CD14-positive monocyte (primary cell): Measurements from ENCODE around the gene DENND1A. TPM values are rescaled to one million over a fixed set of nuclear protein-coding genes. Genes with fewer than 3 reads are reported as not detected.

Experiments
- DNase-seq, 3 donors: peaks; one replicate each; pipeline ENCODE4 v3.0.0-alpha.2; 2011 to 2022
- H2AFZ ChIP-seq: 2 replicates; pipeline ENCODE4 v1.6.0; 2012; ENCODE audit warnings: mild to moderate bottlenecking, low read depth, low read length, inconsistent platforms; ENCODE audit not compliant: insufficient read depth, poor library complexity, severe bottlenecking
- H3K27ac ChIP-seq, 2 donors: 1 replicate in 1 of 2; 2 replicates in 1 of 2; pipeline ENCODE4 v1.5.1; 2012 to 2013; ENCODE audit warnings: low read length in 2 of 2, control low read depth in 1 of 2, inconsistent platforms in 1 of 2, low read depth in 1 of 2, mild to moderate bottlenecking in 1 of 2
- H3K27me3 ChIP-seq, 2 donors: one replicate each; pipeline versions ENCODE4 v1.6.0 to v1.6.1; 2011 to 2013; ENCODE audit warnings: low read length in 2 of 2; ENCODE audit not compliant: control insufficient read depth in 2 of 2, insufficient read depth in 2 of 2
- H3K36me3 ChIP-seq, 2 donors: replicated peaks in 1 of 2; 1 replicate in 1 of 2; 2 replicates in 1 of 2; pipeline versions ENCODE4 v1.5.1 to v1.6.1; 2012 to 2013; ENCODE audit warnings: low read length in 2 of 2, control low read depth in 1 of 2, inconsistent platforms in 1 of 2, mild to moderate bottlenecking in 1 of 2; ENCODE audit not compliant: insufficient read depth in 2 of 2, control insufficient read depth in 1 of 2
- H3K4me1 ChIP-seq, 2 donors: 1 replicate in 1 of 2; 2 replicates in 1 of 2; pipeline versions ENCODE4 v1.5.1 to v1.6.1; 2012 to 2013; ENCODE audit warnings: low read length in 2 of 2, control low read depth in 1 of 2, inconsistent platforms in 1 of 2, mild to moderate bottlenecking in 1 of 2, moderate library complexity in 1 of 2; ENCODE audit not compliant: insufficient read depth in 2 of 2, control insufficient read depth in 1 of 2
- H3K4me2 ChIP-seq: replicated peaks from 2 replicates; pipeline ENCODE3; 2012; ENCODE audit warnings: low read length, moderate library complexity, mild to moderate bottlenecking; ENCODE audit not compliant: poor library complexity, severe bottlenecking; ENCODE audit errors: extremely low read depth
- H3K4me3 ChIP-seq, 3 experiments: fragments of 200-600 bp in 1 of 3; sonication (generic) in 1 of 3; replicated peaks in 1 of 3; 1 replicate in 2 of 3; 2 replicates in 1 of 3; pipeline ENCODE4 v1.5.1; 2011 to 2013; ENCODE audit warnings: low read length in 3 of 3, mild to moderate bottlenecking in 3 of 3, control low read depth in 2 of 3, low read depth in 2 of 3, inconsistent platforms in 1 of 3, moderate library complexity in 1 of 3
- H3K79me2 ChIP-seq: 2 replicates; pipeline ENCODE4 v1.6.0; 2012; ENCODE audit warnings: mild to moderate bottlenecking, control low read depth, inconsistent platforms, low read length, moderate library complexity; ENCODE audit not compliant: insufficient read depth
- H3K9ac ChIP-seq: 2 replicates; pipeline ENCODE4 v1.6.0; 2017; ENCODE audit warnings: low read length, mild to moderate bottlenecking; ENCODE audit not compliant: insufficient read depth, poor library complexity, severe bottlenecking
- H3K9me3 ChIP-seq, 2 donors: replicated peaks in 1 of 2; 1 replicate in 1 of 2; 2 replicates in 1 of 2; pipeline versions ENCODE4 v1.5.1 to v1.6.1; 2012 to 2013; ENCODE audit warnings: low read length in 2 of 2, control low read depth in 1 of 2; ENCODE audit not compliant: control insufficient read depth in 1 of 2, insufficient read depth in 1 of 2
- H4K20me1 ChIP-seq: 2 replicates; pipeline ENCODE4 v1.6.0; 2012; ENCODE audit warnings: mild to moderate bottlenecking, low read length, control low read depth, moderate library complexity; ENCODE audit not compliant: insufficient read depth
- H3K27ac Mint-ChIP-seq, 7 donors: one replicate each; pipeline ENCODE4 v1.8.0; 2020; ENCODE audit warnings: mild to moderate bottlenecking in 7 of 7, mixed read lengths in 7 of 7, moderate library complexity in 6 of 7, inconsistent platforms in 2 of 7
- H3K27me3 Mint-ChIP-seq, 3 donors: one replicate each; pipeline ENCODE4 v1.8.0; 2021 to 2022; ENCODE audit warnings: low read depth in 3 of 3, mild to moderate bottlenecking in 3 of 3, mixed read lengths in 3 of 3, moderate library complexity in 3 of 3, inconsistent platforms in 1 of 3
- H3K36me3 Mint-ChIP-seq, 2 donors: one replicate each; pipeline ENCODE4 v1.8.0; 2020; ENCODE audit warnings: mixed read lengths in 2 of 2, inconsistent platforms in 1 of 2, mild to moderate bottlenecking in 1 of 2
- H3K4me1 Mint-ChIP-seq: one replicate; pipeline ENCODE4 v1.8.0; 2020; ENCODE audit warnings: mild to moderate bottlenecking, mixed read lengths
- H3K4me3 Mint-ChIP-seq, 2 donors: one replicate each; pipeline ENCODE4 v1.8.0; 2020; ENCODE audit warnings: mild to moderate bottlenecking in 2 of 2, mixed read lengths in 2 of 2, moderate library complexity in 1 of 2
- H3K9me3 Mint-ChIP-seq, 7 donors: one replicate each; pipeline ENCODE4 v1.8.0; 2020 to 2022; ENCODE audit warnings: mixed read lengths in 7 of 7, mild to moderate bottlenecking in 6 of 7, moderate library complexity in 6 of 7, inconsistent platforms in 2 of 7
- WGBS: methylation state at CpG from one replicate; pipeline ENCODE4 v1.1.5; 2013; ENCODE audit warnings: missing lambda C conversion rate; ENCODE audit not compliant: insufficient coverage; 5-methylcytosine and 5-hydroxymethylcytosine counted together
- intact Hi-C, 2 donors: fragments of 100-400 bp; cut with micrococcal nuclease; formaldehyde crosslinking; loops; one replicate each; pipeline versions ENCODE4 v1.15.0 to v1.15.1; 2023
- polyA plus RNA-seq, 3 donors: library from polyadenylated mRNA; depleted of rRNA in 1 of 3; unstranded in 2 of 3; stranded (reverse) in 1 of 3; fragments of 300-500 nt in 2 of 3; fragments of >200 nt in 1 of 3; fragmentation: Illumina TruSeq in 2 of 3; gene quantifications; 1 replicate in 2 of 3; 2 replicates in 1 of 3; pipeline ENCODE4 v1.2.3, GENCODE V29; 2012 to 2021
- TF ChIP-seq, protein P1 (sequence below): fragments of 200-600 bp; IDR thresholded peaks from one replicate; pipeline ENCODE4 v1.8.0; 2022; ENCODE audit warnings: antibody characterized with exemption, mild to moderate bottlenecking

DENND1A gene
- polyA plus RNA-seq, 3 donors: 24.8 to 73.0 (median 29.4) TPM

DNA sequence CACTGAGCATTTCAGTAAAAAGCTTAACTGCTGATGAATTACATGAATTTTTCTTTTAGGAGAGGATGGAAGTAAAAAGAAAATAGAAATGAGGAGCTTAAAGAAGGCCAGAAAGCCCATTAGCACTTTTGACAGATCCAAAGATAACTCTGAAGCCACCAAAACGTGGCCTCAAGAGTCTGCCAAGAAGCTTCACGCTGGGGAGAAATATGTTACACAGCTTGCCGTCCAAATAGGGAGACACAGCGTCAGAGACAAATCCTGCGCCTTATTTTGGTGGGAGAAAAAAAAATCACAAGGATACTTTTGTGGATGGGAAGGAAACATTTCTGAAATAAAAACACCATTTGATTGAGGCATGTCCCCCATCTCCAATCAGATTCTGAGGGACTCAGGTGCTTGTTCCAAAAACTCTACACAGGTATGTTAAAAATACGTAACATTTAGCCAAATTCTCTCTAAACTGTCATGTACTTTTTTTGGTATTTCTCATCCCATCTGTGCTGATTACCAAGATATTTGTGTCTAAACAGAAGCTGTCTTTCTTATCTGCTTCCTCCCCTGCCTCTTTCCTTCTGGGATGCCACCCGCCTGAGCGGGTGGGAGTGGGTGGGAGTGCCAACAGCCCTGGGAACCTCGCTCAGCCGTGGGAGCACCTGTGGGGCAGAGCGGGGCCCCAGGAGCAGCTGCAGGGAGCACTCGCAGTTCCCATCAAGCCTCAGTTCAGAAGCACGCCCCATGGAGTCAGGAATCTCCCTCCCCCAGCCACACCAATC lies 275.5 kb downstream of the DENND1A start:
- no peaks in the 10 kb centered on the region for H3K27me3 ChIP-seq
- H3K27ac ChIP-seq: no peak overlapping the region
- WGBS: 100% methylated on average over 1 of the region's 13 CpGs
- TF ChIP-seq, protein P1, sequence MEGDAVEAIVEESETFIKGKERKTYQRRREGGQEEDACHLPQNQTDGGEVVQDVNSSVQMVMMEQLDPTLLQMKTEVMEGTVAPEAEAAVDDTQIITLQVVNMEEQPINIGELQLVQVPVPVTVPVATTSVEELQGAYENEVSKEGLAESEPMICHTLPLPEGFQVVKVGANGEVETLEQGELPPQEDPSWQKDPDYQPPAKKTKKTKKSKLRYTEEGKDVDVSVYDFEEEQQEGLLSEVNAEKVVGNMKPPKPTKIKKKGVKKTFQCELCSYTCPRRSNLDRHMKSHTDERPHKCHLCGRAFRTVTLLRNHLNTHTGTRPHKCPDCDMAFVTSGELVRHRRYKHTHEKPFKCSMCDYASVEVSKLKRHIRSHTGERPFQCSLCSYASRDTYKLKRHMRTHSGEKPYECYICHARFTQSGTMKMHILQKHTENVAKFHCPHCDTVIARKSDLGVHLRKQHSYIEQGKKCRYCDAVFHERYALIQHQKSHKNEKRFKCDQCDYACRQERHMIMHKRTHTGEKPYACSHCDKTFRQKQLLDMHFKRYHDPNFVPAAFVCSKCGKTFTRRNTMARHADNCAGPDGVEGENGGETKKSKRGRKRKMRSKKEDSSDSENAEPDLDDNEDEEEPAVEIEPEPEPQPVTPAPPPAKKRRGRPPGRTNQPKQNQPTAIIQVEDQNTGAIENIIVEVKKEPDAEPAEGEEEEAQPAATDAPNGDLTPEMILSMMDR: no peak
- H3K79me2 ChIP-seq: no peaks in the 10 kb centered on the region
- no peak overlapping the region for H2AFZ ChIP-seq
- peaks cover 32 to 93% of the 10 kb centered on the region in 2 donors for H3K36me3 ChIP-seq
- H3K4me1 ChIP-seq: no peaks in the 10 kb centered on the region
- intact Hi-C loops: no loop called here
- no peak overlapping the region for H3K9ac ChIP-seq
- H3K4me2 ChIP-seq: no peak overlapping the region
- Mint-ChIP-seq H3K27me3 (no peaks in the 10 kb centered on the region), H3K36me3 (peaks cover 67 to 79% of the 10 kb centered on the region in 2 donors), H3K4me3 (no peak overlapping the region), H3K9me3 (no peaks in the 10 kb centered on the region), H3K27ac (peak overlapping the region in 3 of 7 donors; percentile 15 to 48 (median 28)), H3K4me1 (peaks cover 5% of the 10 kb centered on the region)
- H4K20me1 ChIP-seq: peaks cover 67% of the 10 kb centered on the region
- no peak for DNase-seq
- H3K4me3 ChIP-seq: no peak overlapping the region
- no peaks in the 10 kb centered on the region for H3K9me3 ChIP-seq

DNA sequence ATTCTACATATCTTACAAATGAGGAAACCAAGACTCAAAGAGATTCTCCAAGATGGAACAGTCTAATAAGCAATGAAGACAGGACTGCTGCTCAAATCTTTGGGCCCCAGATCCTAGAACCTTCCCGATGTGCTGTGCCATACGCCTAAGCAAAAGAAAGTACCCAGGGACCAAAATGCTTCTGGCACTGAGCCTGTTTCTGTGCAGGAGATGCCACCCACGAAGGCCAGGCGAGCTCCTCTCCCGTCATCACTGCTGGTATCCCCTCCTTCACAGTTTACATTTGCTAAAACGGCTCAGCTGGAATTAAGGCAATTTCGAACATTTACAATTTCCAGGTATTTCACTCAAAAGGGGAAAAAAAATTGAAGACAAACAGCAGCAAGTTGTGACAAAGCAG lies 277.5 kb downstream of the DENND1A start:
- TF ChIP-seq, protein P1: no peak
- Mint-ChIP-seq H3K27me3 (peaks cover 0 to 2% (median 0%) of the 10 kb centered on the region in 3 donors), H3K36me3 (peaks cover 73 to 85% of the 10 kb centered on the region in 2 donors), H3K27ac (peak overlapping the region in 2 of 7 donors; percentile 26 to 45), H3K4me3 (no peak overlapping the region), H3K9me3 (no peaks in the 10 kb centered on the region), H3K4me1 (no peaks in the 10 kb centered on the region)
- intact Hi-C loops: no loop called here
- no peak for DNase-seq
- Histone ChIP-seq H3K27ac (no peak overlapping the region), H3K9me3 (no peaks in the 10 kb centered on the region), H3K9ac (no peak overlapping the region), H3K79me2 (no peaks in the 10 kb centered on the region), H3K4me3 (no peak overlapping the region), H3K4me2 (no peak overlapping the region), H3K4me1 (no peaks in the 10 kb centered on the region), H3K27me3 (no peaks in the 10 kb centered on the region), H3K36me3 (peaks cover 28 to 95% of the 10 kb centered on the region in 2 donors), H4K20me1 (peaks cover 70% of the 10 kb centered on the region), H2AFZ (no peak overlapping the region)
- WGBS: 100% methylated on average over 2 of the region's 7 CpGs
